HepG2 (cell line): ENCODE measurements around the gene PIM3.

Experiments used
- ETV6 ChIP-seq: sonication (generic); formaldehyde crosslinking; conservative IDR thresholded peaks from 2 replicates; pipeline ENCODE4 v1.4.0; 2020; ENCODE audit warnings: missing genetic modification reagents
- EZH2 ChIP-seq: conservative IDR thresholded peaks from 2 replicates; pipeline ENCODE4 v1.6.1; 2012; ENCODE audit warnings: mild to moderate bottlenecking, low read depth, low read length, moderate library complexity
- NRL ChIP-seq: sonication (generic); formaldehyde crosslinking; IDR thresholded peaks from 2 replicates; pipeline ENCODE4 v1.5.0; 2020; ENCODE audit warnings: missing genetic modification reagents, mild to moderate bottlenecking, moderate library complexity, borderline replicate concordance
- SALL2 ChIP-seq: sonication (generic); formaldehyde crosslinking; IDR thresholded peaks from 2 replicates; pipeline ENCODE4 v1.8.1; 2023; ENCODE audit warnings: mild to moderate bottlenecking, missing genetic modification reagents, inconsistent platforms
- YY1 ChIP-seq: IDR thresholded peaks from 2 replicates; pipeline ENCODE4 v1.6.1; 2011; ENCODE audit warnings: low read length, low read depth, moderate library complexity, mild to moderate bottlenecking; ENCODE audit not compliant: insufficient read depth, insufficient replicate concordance
- ZFX ChIP-seq: sonication (generic); formaldehyde crosslinking; IDR thresholded peaks from 2 replicates; pipeline ENCODE4 v1.4.0; 2020; ENCODE audit warnings: mild to moderate bottlenecking, low read depth, missing genetic modification reagents, moderate library complexity
- ZNF616 ChIP-seq: sonication (generic); formaldehyde crosslinking; IDR thresholded peaks from 2 replicates; pipeline ENCODE4 v1.5.0; 2020; ENCODE audit warnings: low read depth, mild to moderate bottlenecking, missing genetic modification reagents
- TF ChIP-seq, protein P1 (sequence below): sonication (generic); formaldehyde crosslinking; IDR thresholded peaks from 2 replicates; pipeline ENCODE4 v1.9.0; 2021; ENCODE audit warnings: missing genetic modification reagents, borderline replicate concordance
- TF ChIP-seq, protein P2 (sequence below): sonication (generic); formaldehyde crosslinking; IDR thresholded peaks from 2 replicates; pipeline ENCODE4 v1.5.0; 2020; ENCODE audit warnings: mild to moderate bottlenecking, missing genetic modification reagents, moderate library complexity
- TF ChIP-seq, protein P3 (sequence below): sonication (generic); formaldehyde crosslinking; IDR thresholded peaks from 2 replicates; pipeline ENCODE4 v1.4.0; 2020; ENCODE audit warnings: missing genetic modification reagents
- TF ChIP-seq, protein P4 (sequence below): sonication (generic); formaldehyde crosslinking; IDR thresholded peaks from 2 replicates; pipeline ENCODE4 v1.4.0; 2020; ENCODE audit warnings: missing genetic modification reagents, low read depth, mild to moderate bottlenecking, borderline replicate concordance
- TF ChIP-seq, protein P5 (sequence below): IDR thresholded peaks from 2 replicates; pipeline ENCODE4 v1.6.1; 2012; ENCODE audit warnings: inconsistent platforms
- TF ChIP-seq, protein P6 (sequence below): sonication (generic); formaldehyde crosslinking; IDR thresholded peaks from 2 replicates; pipeline ENCODE4 v1.5.1; 2020; ENCODE audit warnings: mild to moderate bottlenecking, missing genetic modification reagents

DNA sequence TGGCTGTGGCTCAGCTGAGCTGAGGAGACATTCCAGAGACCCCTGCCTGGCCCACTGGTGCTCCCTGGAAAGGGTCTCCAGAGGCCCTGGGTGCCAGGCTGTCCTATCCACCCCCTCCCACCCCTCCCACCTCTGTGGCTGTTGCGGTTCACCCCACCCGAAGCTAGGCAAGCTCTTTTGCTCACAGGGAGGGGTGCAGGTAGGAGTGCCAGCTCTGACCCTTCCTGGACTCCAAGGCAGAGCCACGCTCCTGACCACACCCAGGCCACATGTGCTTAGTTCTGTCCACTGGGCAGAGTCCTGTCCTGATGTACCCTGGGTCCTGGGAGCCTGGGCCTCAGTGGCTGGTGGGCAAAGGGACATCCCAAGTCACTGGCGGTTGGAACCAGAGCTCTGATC lies 35.5 kb downstream of the PIM3 start:
- no peak for TF ChIP-seq ZFX (CRISPR knock-in tag)
- TF ChIP-seq, protein P1, sequence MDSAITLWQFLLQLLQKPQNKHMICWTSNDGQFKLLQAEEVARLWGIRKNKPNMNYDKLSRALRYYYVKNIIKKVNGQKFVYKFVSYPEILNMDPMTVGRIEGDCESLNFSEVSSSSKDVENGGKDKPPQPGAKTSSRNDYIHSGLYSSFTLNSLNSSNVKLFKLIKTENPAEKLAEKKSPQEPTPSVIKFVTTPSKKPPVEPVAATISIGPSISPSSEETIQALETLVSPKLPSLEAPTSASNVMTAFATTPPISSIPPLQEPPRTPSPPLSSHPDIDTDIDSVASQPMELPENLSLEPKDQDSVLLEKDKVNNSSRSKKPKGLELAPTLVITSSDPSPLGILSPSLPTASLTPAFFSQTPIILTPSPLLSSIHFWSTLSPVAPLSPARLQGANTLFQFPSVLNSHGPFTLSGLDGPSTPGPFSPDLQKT (CRISPR knock-in tag), result no peak
- TF ChIP-seq, protein P2, sequence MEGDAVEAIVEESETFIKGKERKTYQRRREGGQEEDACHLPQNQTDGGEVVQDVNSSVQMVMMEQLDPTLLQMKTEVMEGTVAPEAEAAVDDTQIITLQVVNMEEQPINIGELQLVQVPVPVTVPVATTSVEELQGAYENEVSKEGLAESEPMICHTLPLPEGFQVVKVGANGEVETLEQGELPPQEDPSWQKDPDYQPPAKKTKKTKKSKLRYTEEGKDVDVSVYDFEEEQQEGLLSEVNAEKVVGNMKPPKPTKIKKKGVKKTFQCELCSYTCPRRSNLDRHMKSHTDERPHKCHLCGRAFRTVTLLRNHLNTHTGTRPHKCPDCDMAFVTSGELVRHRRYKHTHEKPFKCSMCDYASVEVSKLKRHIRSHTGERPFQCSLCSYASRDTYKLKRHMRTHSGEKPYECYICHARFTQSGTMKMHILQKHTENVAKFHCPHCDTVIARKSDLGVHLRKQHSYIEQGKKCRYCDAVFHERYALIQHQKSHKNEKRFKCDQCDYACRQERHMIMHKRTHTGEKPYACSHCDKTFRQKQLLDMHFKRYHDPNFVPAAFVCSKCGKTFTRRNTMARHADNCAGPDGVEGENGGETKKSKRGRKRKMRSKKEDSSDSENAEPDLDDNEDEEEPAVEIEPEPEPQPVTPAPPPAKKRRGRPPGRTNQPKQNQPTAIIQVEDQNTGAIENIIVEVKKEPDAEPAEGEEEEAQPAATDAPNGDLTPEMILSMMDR (CRISPR knock-in tag), result no peak
- TF ChIP-seq, protein P3, sequence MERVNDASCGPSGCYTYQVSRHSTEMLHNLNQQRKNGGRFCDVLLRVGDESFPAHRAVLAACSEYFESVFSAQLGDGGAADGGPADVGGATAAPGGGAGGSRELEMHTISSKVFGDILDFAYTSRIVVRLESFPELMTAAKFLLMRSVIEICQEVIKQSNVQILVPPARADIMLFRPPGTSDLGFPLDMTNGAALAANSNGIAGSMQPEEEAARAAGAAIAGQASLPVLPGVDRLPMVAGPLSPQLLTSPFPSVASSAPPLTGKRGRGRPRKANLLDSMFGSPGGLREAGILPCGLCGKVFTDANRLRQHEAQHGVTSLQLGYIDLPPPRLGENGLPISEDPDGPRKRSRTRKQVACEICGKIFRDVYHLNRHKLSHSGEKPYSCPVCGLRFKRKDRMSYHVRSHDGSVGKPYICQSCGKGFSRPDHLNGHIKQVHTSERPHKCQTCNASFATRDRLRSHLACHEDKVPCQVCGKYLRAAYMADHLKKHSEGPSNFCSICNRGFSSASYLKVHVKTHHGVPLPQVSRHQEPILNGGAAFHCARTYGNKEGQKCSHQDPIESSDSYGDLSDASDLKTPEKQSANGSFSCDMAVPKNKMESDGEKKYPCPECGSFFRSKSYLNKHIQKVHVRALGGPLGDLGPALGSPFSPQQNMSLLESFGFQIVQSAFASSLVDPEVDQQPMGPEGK (CRISPR knock-in tag), result no peak
- TF ChIP-seq, protein P4, sequence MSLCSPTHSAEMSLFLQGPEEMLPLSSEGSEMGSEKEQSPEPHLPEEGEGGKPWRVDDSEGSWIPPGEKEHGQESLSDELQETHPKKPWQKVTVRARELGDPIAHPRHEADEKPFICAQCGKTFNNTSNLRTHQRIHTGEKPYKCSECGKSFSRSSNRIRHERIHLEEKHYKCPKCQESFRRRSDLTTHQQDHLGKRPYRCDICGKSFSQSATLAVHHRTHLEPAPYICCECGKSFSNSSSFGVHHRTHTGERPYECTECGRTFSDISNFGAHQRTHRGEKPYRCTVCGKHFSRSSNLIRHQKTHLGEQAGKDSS (CRISPR knock-in tag), result no peak
- no peak for TF ChIP-seq ETV6 (CRISPR knock-in tag)
- TF ChIP-seq EZH2, result no peak
- TF ChIP-seq, protein P5, sequence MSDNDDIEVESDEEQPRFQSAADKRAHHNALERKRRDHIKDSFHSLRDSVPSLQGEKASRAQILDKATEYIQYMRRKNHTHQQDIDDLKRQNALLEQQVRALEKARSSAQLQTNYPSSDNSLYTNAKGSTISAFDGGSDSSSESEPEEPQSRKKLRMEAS, result no peak
- TF ChIP-seq YY1, result no peak
- TF ChIP-seq ZNF616 (CRISPR knock-in tag), result no peak
- TF ChIP-seq SALL2 (CRISPR knock-in tag), result no peak
- TF ChIP-seq, protein P6, sequence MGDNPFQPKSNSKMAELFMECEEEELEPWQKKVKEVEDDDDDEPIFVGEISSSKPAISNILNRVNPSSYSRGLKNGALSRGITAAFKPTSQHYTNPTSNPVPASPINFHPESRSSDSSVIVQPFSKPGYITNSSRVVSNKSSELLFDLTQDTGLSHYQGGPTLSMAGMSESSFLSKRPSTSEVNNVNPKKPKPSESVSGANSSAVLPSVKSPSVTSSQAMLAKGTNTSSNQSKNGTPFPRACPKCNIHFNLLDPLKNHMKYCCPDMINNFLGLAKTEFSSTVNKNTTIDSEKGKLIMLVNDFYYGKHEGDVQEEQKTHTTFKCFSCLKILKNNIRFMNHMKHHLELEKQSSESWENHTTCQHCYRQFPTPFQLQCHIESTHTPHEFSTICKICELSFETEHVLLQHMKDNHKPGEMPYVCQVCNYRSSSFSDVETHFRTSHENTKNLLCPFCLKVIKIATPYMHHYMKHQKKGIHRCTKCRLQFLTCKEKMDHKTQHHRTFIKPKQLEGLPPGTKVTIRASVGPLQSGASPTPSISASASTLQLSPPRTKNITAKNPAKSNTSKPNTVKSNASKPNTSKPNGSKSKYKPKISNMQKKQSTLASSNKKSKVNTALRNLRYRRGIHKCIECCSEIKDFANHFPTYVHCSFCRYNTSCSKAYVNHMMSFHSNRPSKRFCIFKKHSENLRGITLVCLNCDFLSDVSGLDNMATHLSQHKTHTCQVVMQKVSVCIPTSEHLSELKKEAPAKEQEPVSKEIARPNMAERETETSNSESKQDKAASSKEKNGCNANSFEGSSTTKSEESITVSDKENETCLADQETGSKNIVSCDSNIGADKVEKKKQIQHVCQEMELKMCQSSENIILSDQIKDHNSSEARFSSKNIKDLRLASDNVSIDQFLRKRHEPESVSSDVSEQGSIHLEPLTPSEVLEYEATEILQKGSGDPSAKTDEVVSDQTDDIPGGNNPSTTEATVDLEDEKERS (CRISPR knock-in tag), result no peak
- no peak for TF ChIP-seq NRL (CRISPR knock-in tag)
